ENCODE measurements around the gene TPPP.

TPPP gene

DNA sequence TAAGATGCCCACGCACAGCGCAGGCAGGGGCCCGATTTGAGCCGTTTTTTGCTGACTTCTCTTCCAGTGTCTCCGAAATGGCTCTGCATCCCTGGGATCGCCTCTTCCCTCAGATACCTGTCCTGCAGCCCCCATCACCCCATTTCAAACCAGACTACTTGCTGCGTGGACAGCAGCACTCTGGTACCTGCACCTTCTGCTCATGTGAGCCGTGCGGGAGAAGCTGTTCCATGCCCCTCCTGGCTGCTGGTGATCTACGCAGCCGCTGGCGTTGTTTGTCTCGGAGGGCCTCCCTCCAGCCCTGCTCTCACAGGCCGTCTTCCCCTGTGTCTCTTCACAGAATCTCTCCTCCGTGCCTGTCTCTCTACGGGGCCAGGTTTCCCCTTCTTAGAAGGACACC, 67.6 kb downstream of the TPPP start:
- TF ChIP-seq EZH2phosphoT487 (IDR thresholded peaks at IDR 0.05; ENCODE audit: low read depth) = no peak
- TF ChIP-seq, protein P1, sequence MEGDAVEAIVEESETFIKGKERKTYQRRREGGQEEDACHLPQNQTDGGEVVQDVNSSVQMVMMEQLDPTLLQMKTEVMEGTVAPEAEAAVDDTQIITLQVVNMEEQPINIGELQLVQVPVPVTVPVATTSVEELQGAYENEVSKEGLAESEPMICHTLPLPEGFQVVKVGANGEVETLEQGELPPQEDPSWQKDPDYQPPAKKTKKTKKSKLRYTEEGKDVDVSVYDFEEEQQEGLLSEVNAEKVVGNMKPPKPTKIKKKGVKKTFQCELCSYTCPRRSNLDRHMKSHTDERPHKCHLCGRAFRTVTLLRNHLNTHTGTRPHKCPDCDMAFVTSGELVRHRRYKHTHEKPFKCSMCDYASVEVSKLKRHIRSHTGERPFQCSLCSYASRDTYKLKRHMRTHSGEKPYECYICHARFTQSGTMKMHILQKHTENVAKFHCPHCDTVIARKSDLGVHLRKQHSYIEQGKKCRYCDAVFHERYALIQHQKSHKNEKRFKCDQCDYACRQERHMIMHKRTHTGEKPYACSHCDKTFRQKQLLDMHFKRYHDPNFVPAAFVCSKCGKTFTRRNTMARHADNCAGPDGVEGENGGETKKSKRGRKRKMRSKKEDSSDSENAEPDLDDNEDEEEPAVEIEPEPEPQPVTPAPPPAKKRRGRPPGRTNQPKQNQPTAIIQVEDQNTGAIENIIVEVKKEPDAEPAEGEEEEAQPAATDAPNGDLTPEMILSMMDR (IDR thresholded peaks at IDR 0.05; ENCODE audit: low read depth, low read length) = no peak
- H3K36me3 ChIP-seq (replicated peaks; ENCODE audit: low read depth, low read length) = peaks cover 7% of the 10 kb centered on the region
- no peaks in the 10 kb centered on the region for H4K20me1 ChIP-seq (ENCODE audit: insufficient read depth, low read length)
- H3K4me1 ChIP-seq (ENCODE audit: low read length) = no peaks in the 10 kb centered on the region
- no peaks in the 10 kb centered on the region for H3K27me3 ChIP-seq (ENCODE audit: low read depth, low read length)
- no peak overlapping the region for H3K9ac ChIP-seq (ENCODE audit: low read length)
- H2AFZ ChIP-seq (ENCODE audit: low read depth, low read length) = no peak overlapping the region
- H3K79me2 ChIP-seq (ENCODE audit: low read length) = no peaks in the 10 kb centered on the region
- no peak overlapping the region for H3K27ac ChIP-seq (ENCODE audit: low read length)
- no peak overlapping the region for H3K4me2 ChIP-seq (ENCODE audit: low read length)
- H3K4me3 ChIP-seq (ENCODE audit: low read length) = no peak overlapping the region
- no peaks in the 10 kb centered on the region for H3K9me3 ChIP-seq (ENCODE audit: insufficient read depth, low read length)

DNA sequence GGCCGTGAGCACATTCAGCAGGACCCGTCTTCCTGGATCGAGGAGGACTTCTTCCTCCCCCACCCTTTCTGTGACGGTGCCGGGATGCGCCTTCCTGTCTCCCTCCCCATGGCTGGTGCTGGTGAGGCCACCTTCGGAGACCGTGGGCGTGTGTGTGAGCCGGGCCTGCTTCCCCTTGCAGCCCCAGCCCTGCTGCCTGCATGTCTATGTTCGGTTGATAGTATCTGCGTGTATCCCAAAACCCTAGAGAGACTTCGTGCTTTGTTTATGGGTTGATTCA, 68.3 kb downstream of the TPPP start:
- no peaks in the 10 kb centered on the region for H3K4me1 ChIP-seq (ENCODE audit: low read length)
- H3K27me3 ChIP-seq (ENCODE audit: low read depth, low read length) = no peaks in the 10 kb centered on the region
- H3K9ac ChIP-seq (ENCODE audit: low read length) = no peak overlapping the region
- TF ChIP-seq EZH2phosphoT487 (IDR thresholded peaks at IDR 0.05; ENCODE audit: low read depth) = no peak
- TF ChIP-seq, protein P1 (IDR thresholded peaks at IDR 0.05; ENCODE audit: low read depth, low read length) = no peak
- no peak overlapping the region for H3K4me3 ChIP-seq (ENCODE audit: low read length)
- H3K9me3 ChIP-seq (ENCODE audit: insufficient read depth, low read length) = no peaks in the 10 kb centered on the region
- H2AFZ ChIP-seq (ENCODE audit: low read depth, low read length) = no peak overlapping the region
- H3K36me3 ChIP-seq (replicated peaks; ENCODE audit: low read depth, low read length) = peaks cover 8% of the 10 kb centered on the region
- no peak overlapping the region for H3K27ac ChIP-seq (ENCODE audit: low read length)
- H3K4me2 ChIP-seq (ENCODE audit: low read length) = no peak overlapping the region
- no peaks in the 10 kb centered on the region for H3K79me2 ChIP-seq (ENCODE audit: low read length)
- H4K20me1 ChIP-seq (ENCODE audit: insufficient read depth, low read length) = no peaks in the 10 kb centered on the region

DNA sequence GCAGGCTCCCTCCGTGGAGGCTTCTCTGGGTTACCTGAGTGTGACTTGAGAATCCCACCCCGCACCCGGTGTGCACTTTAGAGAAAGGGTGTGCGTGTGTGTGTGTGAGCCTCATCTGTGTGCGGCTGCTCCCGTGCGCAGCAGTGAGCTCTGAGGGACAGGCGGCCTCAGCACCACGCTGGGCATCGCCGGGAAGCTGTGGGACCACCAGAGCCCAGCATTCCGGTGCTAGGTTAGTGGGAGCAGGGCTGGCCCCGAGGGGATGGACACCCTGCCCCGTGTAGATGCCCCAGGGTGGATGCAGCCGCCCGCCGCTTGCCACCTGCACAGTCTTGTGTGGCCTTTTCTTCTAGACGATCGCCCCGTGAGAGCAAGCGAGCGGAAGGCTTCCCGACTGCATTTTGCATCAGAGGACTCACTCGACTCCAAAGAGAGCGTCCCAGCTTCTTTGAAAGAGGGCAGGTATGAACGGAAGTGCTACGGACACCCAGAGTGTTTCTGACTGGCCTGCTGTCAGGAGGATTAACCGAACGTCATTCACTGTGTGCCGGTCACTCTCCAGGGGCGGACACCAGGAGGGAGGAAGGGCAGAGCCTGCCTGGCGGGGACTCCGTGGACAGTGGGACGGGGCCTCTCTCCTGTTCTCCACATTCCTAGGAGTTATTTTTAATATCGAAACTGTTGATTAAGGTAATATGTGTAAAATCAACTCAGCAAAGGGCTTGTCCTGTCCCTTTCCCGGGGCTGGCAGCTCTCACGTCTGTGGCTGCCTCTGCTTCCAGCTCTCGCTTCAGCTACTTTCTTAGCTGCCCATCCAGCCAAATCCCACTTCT, 68.8 kb downstream of the TPPP start:
- Histone ChIP-seq H2AFZ (ENCODE audit: low read depth, low read length) (no peak overlapping the region), H3K4me2 (ENCODE audit: low read length) (no peak overlapping the region), H3K9me3 (ENCODE audit: insufficient read depth, low read length) (no peaks in the 10 kb centered on the region), H4K20me1 (ENCODE audit: insufficient read depth, low read length) (no peaks in the 10 kb centered on the region), H3K79me2 (ENCODE audit: low read length) (no peaks in the 10 kb centered on the region), H3K27ac (ENCODE audit: low read length) (no peak overlapping the region), H3K9ac (ENCODE audit: low read length) (no peak overlapping the region), H3K27me3 (ENCODE audit: low read depth, low read length) (no peaks in the 10 kb centered on the region), H3K4me3 (ENCODE audit: low read length) (no peak overlapping the region), H3K36me3 (replicated peaks; ENCODE audit: low read depth, low read length) (peaks cover 11% of the 10 kb centered on the region), H3K4me1 (ENCODE audit: low read length) (no peaks in the 10 kb centered on the region)
- TF ChIP-seq EZH2phosphoT487 (IDR thresholded peaks at IDR 0.05; ENCODE audit: low read depth) = no peak
- TF ChIP-seq, protein P1 (IDR thresholded peaks at IDR 0.05; ENCODE audit: low read depth, low read length) = no peak

DNA sequence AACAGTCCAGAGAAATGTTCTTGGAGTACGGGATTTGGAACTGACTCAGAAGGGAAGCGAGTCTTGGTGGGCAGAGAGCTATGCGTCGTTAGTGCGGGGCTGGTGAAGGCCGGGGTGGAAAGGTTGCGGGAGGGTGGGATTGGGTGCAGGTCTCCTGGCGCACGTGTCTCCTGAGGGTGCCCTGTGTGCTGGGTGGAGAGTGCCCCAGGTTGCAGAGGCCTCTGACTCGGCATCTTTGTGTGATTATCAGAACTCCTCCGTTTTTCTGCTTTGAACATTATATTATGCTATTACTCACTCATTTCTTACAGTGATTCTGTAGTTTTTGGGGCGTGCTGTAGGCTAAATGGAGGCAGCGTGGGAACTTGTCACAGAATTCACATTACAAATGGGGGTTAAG, 69.6 kb downstream of the TPPP start:
- Histone ChIP-seq H3K4me3 (ENCODE audit: low read length) (no peak overlapping the region), H3K4me1 (ENCODE audit: low read length) (no peaks in the 10 kb centered on the region), H3K27me3 (ENCODE audit: low read depth, low read length) (no peaks in the 10 kb centered on the region), H3K9me3 (ENCODE audit: insufficient read depth, low read length) (no peaks in the 10 kb centered on the region), H4K20me1 (ENCODE audit: insufficient read depth, low read length) (no peaks in the 10 kb centered on the region), H3K27ac (ENCODE audit: low read length) (no peak overlapping the region), H3K9ac (ENCODE audit: low read length) (no peak overlapping the region), H3K4me2 (ENCODE audit: low read length) (no peak overlapping the region), H2AFZ (ENCODE audit: low read depth, low read length) (no peak overlapping the region), H3K36me3 (replicated peaks; ENCODE audit: low read depth, low read length) (peaks cover 11% of the 10 kb centered on the region), H3K79me2 (ENCODE audit: low read length) (no peaks in the 10 kb centered on the region)
- TF ChIP-seq, protein P1 (IDR thresholded peaks at IDR 0.05; ENCODE audit: low read depth, low read length) = no peak
- no peak for TF ChIP-seq EZH2phosphoT487 (IDR thresholded peaks at IDR 0.05; ENCODE audit: low read depth)

Measured in OCI-LY3 (cell line).